H9 (cell line): ENCODE measurements around the gene TBC1D25. TPM values are rescaled to one million over a fixed set of nuclear protein-coding genes. Genes with fewer than 3 reads are reported as not detected.

Experiments
- DNase-seq: peaks from one replicate; pipeline ENCODE4 v3.0.0-alpha.2; 2017
- H2AFZ ChIP-seq: one replicate; pipeline ENCODE4 v1.6.1; 2013; ENCODE audit warnings: mild to moderate bottlenecking, low read length, control low read depth, moderate library complexity
- H2AK5ac ChIP-seq: 2 replicates; pipeline ENCODE4 v1.6.1; 2013; ENCODE audit warnings: low read length, control low read depth, mixed read lengths; ENCODE audit not compliant: insufficient read length
- H2BK120ac ChIP-seq: one replicate; pipeline ENCODE4 v1.6.1; 2013; ENCODE audit warnings: low read depth, mild to moderate bottlenecking, low read length, control low read depth, inconsistent platforms; ENCODE audit not compliant: poor library complexity, severe bottlenecking
- H2BK12ac ChIP-seq: 2 replicates; pipeline ENCODE4 v1.6.1; 2013; ENCODE audit warnings: low read length, control low read depth, mixed read lengths, low read depth; ENCODE audit not compliant: insufficient read length
- H2BK15ac ChIP-seq: 2 replicates; pipeline ENCODE4 v1.6.1; 2013; ENCODE audit warnings: low read depth, low read length, control low read depth
- H2BK20ac ChIP-seq: one replicate; pipeline ENCODE4 v1.6.1; 2013; ENCODE audit warnings: low read depth, mild to moderate bottlenecking, low read length, control low read depth, inconsistent platforms; ENCODE audit not compliant: poor library complexity, severe bottlenecking
- H2BK5ac ChIP-seq: 2 replicates; pipeline ENCODE4 v1.6.1; 2013; ENCODE audit warnings: low read length, control low read depth, mixed read lengths; ENCODE audit not compliant: insufficient read length
- H3K14ac ChIP-seq: 2 replicates; pipeline ENCODE4 v1.6.1; 2013; ENCODE audit warnings: low read length, control low read depth; ENCODE audit not compliant: insufficient read depth
- H3K18ac ChIP-seq: 2 replicates; pipeline ENCODE4 v1.6.1; 2013; ENCODE audit warnings: low read depth, mild to moderate bottlenecking, mixed read lengths, low read length, control low read depth; ENCODE audit not compliant: insufficient read length
- H3K23ac ChIP-seq: 2 replicates; pipeline ENCODE4 v1.6.1; 2013; ENCODE audit warnings: low read length, control low read depth, mixed read lengths, low read depth; ENCODE audit not compliant: insufficient read length
- H3K23me2 ChIP-seq: 2 replicates; pipeline ENCODE4 v1.6.1; 2013; ENCODE audit warnings: low read depth, mild to moderate bottlenecking, mixed read lengths, low read length, control low read depth; ENCODE audit not compliant: insufficient read length, poor library complexity, severe bottlenecking
- H3K27ac ChIP-seq: 2 replicates; pipeline ENCODE4 v1.5.1; 2013; ENCODE audit warnings: low read length, control low read depth, mixed read lengths, low read depth; ENCODE audit not compliant: insufficient read length
- H3K27me3 ChIP-seq: 2 replicates; pipeline ENCODE4 v1.6.1; 2013; ENCODE audit warnings: low read length, control low read depth, inconsistent platforms; ENCODE audit not compliant: insufficient read depth
- H3K4ac ChIP-seq: 2 replicates; pipeline ENCODE4 v1.6.1; 2013; ENCODE audit warnings: low read depth, mild to moderate bottlenecking, control low read depth, inconsistent platforms, low read length, moderate library complexity
- H3K4me1 ChIP-seq: 2 replicates; pipeline ENCODE4 v1.6.1; 2013; ENCODE audit warnings: low read length, control low read depth, inconsistent platforms; ENCODE audit not compliant: insufficient read depth
- H3K4me2 ChIP-seq: 2 replicates; pipeline ENCODE4 v1.6.1; 2013; ENCODE audit warnings: low read length, control low read depth, mixed read lengths; ENCODE audit not compliant: insufficient read length, insufficient read depth
- H3K56ac ChIP-seq: 2 replicates; pipeline ENCODE4 v1.6.1; 2013; ENCODE audit warnings: low read depth, mild to moderate bottlenecking, mixed read lengths, low read length, control low read depth; ENCODE audit not compliant: insufficient read length
- H3K79me1 ChIP-seq: 2 replicates; pipeline ENCODE4 v1.6.1; 2013; ENCODE audit warnings: low read depth, mild to moderate bottlenecking, moderate library complexity, low read length, control low read depth, inconsistent platforms; ENCODE audit not compliant: insufficient read depth, poor library complexity, severe bottlenecking
- H3K79me2 ChIP-seq: 2 replicates; pipeline ENCODE4 v1.6.1; 2013; ENCODE audit warnings: low read length, control low read depth, inconsistent platforms; ENCODE audit not compliant: insufficient read depth
- H3K9ac ChIP-seq: 2 replicates; pipeline ENCODE4 v1.6.1; 2013; ENCODE audit warnings: low read length, control low read depth, mixed read lengths; ENCODE audit not compliant: insufficient read length; ENCODE audit errors: extremely low read depth
- H3K9me3 ChIP-seq: one replicate; pipeline ENCODE4 v1.6.1; 2013; ENCODE audit warnings: low read depth, low read length, inconsistent platforms; ENCODE audit not compliant: control insufficient read depth
- H3T11ph ChIP-seq: one replicate; pipeline ENCODE4 v1.6.1; 2013; ENCODE audit warnings: mild to moderate bottlenecking, low read length, control low read depth, inconsistent platforms
- H4K20me1 ChIP-seq: one replicate; pipeline ENCODE4 v1.6.1; 2013; ENCODE audit not compliant: control insufficient read depth, insufficient read length, insufficient read depth
- H4K5ac ChIP-seq: 2 replicates; pipeline ENCODE4 v1.6.1; 2013; ENCODE audit warnings: low read depth, mild to moderate bottlenecking, mixed read lengths, low read length, control low read depth; ENCODE audit not compliant: insufficient read length
- H4K8ac ChIP-seq: replicated peaks from 2 replicates; pipeline ENCODE4 v1.6.1; 2013; ENCODE audit warnings: low read length, control low read depth, mixed read lengths, low read depth; ENCODE audit not compliant: insufficient read length
- H4K91ac ChIP-seq: 2 replicates; pipeline ENCODE4 v1.6.1; 2013; ENCODE audit warnings: low read depth, mild to moderate bottlenecking, moderate library complexity, mixed read lengths, low read length, control low read depth; ENCODE audit not compliant: insufficient read length
- H3K27ac Mint-ChIP-seq, 3 experiments: 2 replicates in 2 of 3; 3 replicates in 1 of 3; pipeline ENCODE4 v1.8.0; 2020 to 2021; ENCODE audit warnings: mixed read lengths in 3 of 3, mild to moderate bottlenecking in 1 of 3, moderate library complexity in 1 of 3
- H3K27me3 Mint-ChIP-seq: 2 replicates; pipeline ENCODE4 v1.8.0; 2021; ENCODE audit warnings: low read depth, mild to moderate bottlenecking, moderate library complexity, mixed read lengths
- H3K36me3 Mint-ChIP-seq, 3 experiments: 2 replicates in 2 of 3; 3 replicates in 1 of 3; pipeline ENCODE4 v1.8.0; 2020 to 2021; ENCODE audit warnings: low read depth in 3 of 3, mixed read lengths in 3 of 3; ENCODE audit not compliant: insufficient read depth in 1 of 3
- H3K4me1 Mint-ChIP-seq, 2 experiments: 2 replicates each; pipeline ENCODE4 v1.8.0; 2020; ENCODE audit warnings: mixed read lengths in 2 of 2
- H3K4me3 Mint-ChIP-seq, 2 experiments: 2 replicates in 1 of 2; 3 replicates in 1 of 2; pipeline ENCODE4 v1.8.0; 2020 to 2021; ENCODE audit warnings: mild to moderate bottlenecking in 2 of 2, mixed read lengths in 2 of 2, moderate library complexity in 1 of 2
- H3K9me3 Mint-ChIP-seq, 2 experiments: 2 replicates in 1 of 2; 3 replicates in 1 of 2; pipeline ENCODE4 v1.8.0; 2020; ENCODE audit warnings: mild to moderate bottlenecking in 2 of 2, mixed read lengths in 2 of 2, moderate library complexity in 1 of 2
- WGBS: extraction: QIAGEN DNeasy Blood & Tissue Kit; methylation state at CpG from one replicate; pipeline ENCODE4 v1.1.7; 2013; ENCODE audit warnings: missing lambda C conversion rate, low lambda C conversion rate, mixed read lengths; ENCODE audit not compliant: insufficient read length; ENCODE audit errors: extremely low coverage; 5-methylcytosine and 5-hydroxymethylcytosine counted together
- total RNA-seq: library from RNA; stranded (reverse); gene quantifications from 2 replicates; pipeline ENCODE4 v1.2.1, GENCODE V29; 2021
- TF ChIP-seq, protein P1 (sequence below): fragments of 200-600 bp; sonication (generic); conservative IDR thresholded peaks from 3 replicates; pipeline ENCODE4 v1.8.0; 2021; ENCODE audit warnings: antibody characterized with exemption, mild to moderate bottlenecking

Gene TBC1D25
- total RNA-seq, 1 experiment from 2014 or later: 10.2 TPM

GRCh38 chrX:48604701-48605100 is 65.2 kb downstream of the TBC1D25 start:
- TF ChIP-seq, protein P1, sequence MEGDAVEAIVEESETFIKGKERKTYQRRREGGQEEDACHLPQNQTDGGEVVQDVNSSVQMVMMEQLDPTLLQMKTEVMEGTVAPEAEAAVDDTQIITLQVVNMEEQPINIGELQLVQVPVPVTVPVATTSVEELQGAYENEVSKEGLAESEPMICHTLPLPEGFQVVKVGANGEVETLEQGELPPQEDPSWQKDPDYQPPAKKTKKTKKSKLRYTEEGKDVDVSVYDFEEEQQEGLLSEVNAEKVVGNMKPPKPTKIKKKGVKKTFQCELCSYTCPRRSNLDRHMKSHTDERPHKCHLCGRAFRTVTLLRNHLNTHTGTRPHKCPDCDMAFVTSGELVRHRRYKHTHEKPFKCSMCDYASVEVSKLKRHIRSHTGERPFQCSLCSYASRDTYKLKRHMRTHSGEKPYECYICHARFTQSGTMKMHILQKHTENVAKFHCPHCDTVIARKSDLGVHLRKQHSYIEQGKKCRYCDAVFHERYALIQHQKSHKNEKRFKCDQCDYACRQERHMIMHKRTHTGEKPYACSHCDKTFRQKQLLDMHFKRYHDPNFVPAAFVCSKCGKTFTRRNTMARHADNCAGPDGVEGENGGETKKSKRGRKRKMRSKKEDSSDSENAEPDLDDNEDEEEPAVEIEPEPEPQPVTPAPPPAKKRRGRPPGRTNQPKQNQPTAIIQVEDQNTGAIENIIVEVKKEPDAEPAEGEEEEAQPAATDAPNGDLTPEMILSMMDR: no peak
- no peaks in the 10 kb centered on the region for H3K79me1 ChIP-seq
- peaks cover 18% of the 10 kb centered on the region for H3K9me3 ChIP-seq
- H2BK20ac ChIP-seq: no peak overlapping the region
- H3K27ac ChIP-seq: no peak overlapping the region
- no peak overlapping the region for H2AK5ac ChIP-seq
- H4K91ac ChIP-seq: no peak overlapping the region
- H3K27ac Mint-ChIP-seq: no peak overlapping the region
- no peak overlapping the region for H2AFZ ChIP-seq
- H3K4me3 Mint-ChIP-seq: no peak overlapping the region
- H4K8ac ChIP-seq: no peak overlapping the region
- H3K27me3 ChIP-seq: no peaks in the 10 kb centered on the region
- no peaks in the 10 kb centered on the region for H3K23me2 ChIP-seq
- H3K36me3 Mint-ChIP-seq: peaks cover 12 to 33% (median 31%) of the 10 kb centered on the region in 3 experiments
- no peak overlapping the region for H3K4ac ChIP-seq
- no peak overlapping the region for H3K9ac ChIP-seq
- no CpG with 5 or more reads among the region's 16 CpGs for WGBS
- no peak overlapping the region for H2BK12ac ChIP-seq
- peaks cover 8 to 14% of the 10 kb centered on the region in 2 experiments; a peak in 3 of 4 replicates for H3K4me1 Mint-ChIP-seq
- no peak overlapping the region for H3K14ac ChIP-seq
- peaks cover 67 to 68% of the 10 kb centered on the region in 2 experiments for H3K9me3 Mint-ChIP-seq
- no peak overlapping the region for H2BK15ac ChIP-seq
- H4K5ac ChIP-seq: no peak overlapping the region
- H4K20me1 ChIP-seq: no peaks in the 10 kb centered on the region
- H3T11ph ChIP-seq: no peak overlapping the region
- H3K79me2 ChIP-seq: no peaks in the 10 kb centered on the region
- H3K56ac ChIP-seq: no peak overlapping the region
- peaks cover 1% of the 10 kb centered on the region for H3K27me3 Mint-ChIP-seq
- no peak for DNase-seq
- H3K4me2 ChIP-seq: no peak overlapping the region
- H2BK5ac ChIP-seq: no peak overlapping the region
- no peak overlapping the region for H3K18ac ChIP-seq
- H2BK120ac ChIP-seq: no peak overlapping the region
- no peaks in the 10 kb centered on the region for H3K4me1 ChIP-seq
- no peak overlapping the region for H3K23ac ChIP-seq
